Activated B cell treated with CpG ODN at 0.5 μM for 24 hours (primary cell): ENCODE data around the gene KLF11. TPM values are rescaled to one million over a fixed set of nuclear protein-coding genes. Genes with fewer than 3 reads are reported as not detected.

Experiments
- ATAC-seq: fragments of 200-7000 bp; cut with Tn5 transposase; one replicate; pipeline ENCODE4 v1.10.0; 2021; ENCODE audit warnings: low read depth, mild to moderate bottlenecking, moderate library complexity
- CTCF ChIA-PET: fragments of 350-600 bp; sonication (Branson Sonifier 250); formaldehyde crosslinking; loops from one replicate; lab custom pipeline; 2021; ENCODE audit warnings: antibody characterized with exemption; lab: Charles Lee
- POLR2A ChIA-PET: fragments of 350-600 bp; sonication (Branson Sonifier 250); formaldehyde crosslinking; loops from one replicate; lab custom pipeline; 2021; ENCODE audit warnings: antibody characterized with exemption; lab: Charles Lee
- DNase-seq: peaks from one replicate; pipeline ENCODE4 v3.0.0; 2022
- H3K27ac Mint-ChIP-seq: one replicate; pipeline ENCODE4 v1.8.0; 2020; ENCODE audit warnings: mixed read lengths
- H3K27me3 Mint-ChIP-seq: one replicate; pipeline ENCODE4 v1.8.0; 2021; ENCODE audit warnings: mixed read lengths
- H3K36me3 Mint-ChIP-seq: one replicate; pipeline ENCODE4 v1.8.0; 2021; ENCODE audit warnings: low read depth, mixed read lengths
- H3K4me1 Mint-ChIP-seq: one replicate; pipeline ENCODE4 v1.8.0; 2021; ENCODE audit warnings: mixed read lengths
- H3K4me3 Mint-ChIP-seq: one replicate; pipeline ENCODE4 v1.8.0; 2020; ENCODE audit warnings: mild to moderate bottlenecking, mixed read lengths
- H3K9me3 Mint-ChIP-seq: one replicate; pipeline ENCODE4 v1.8.0; 2020; ENCODE audit warnings: mixed read lengths
- intact Hi-C: fragments of 100-400 bp; cut with micrococcal nuclease; formaldehyde crosslinking; loops from one replicate; pipeline ENCODE4 v1.15.1; 2024
- total RNA-seq: library from RNA; stranded (reverse); gene quantifications from 2 replicates; pipeline ENCODE4 v1.2.3, GENCODE V29; 2022
- TF ChIP-seq, protein P1 (sequence below): fragments of 200-600 bp; IDR thresholded peaks from one replicate; pipeline ENCODE4 v1.8.0; 2022; ENCODE audit warnings: antibody characterized with exemption, mild to moderate bottlenecking

KLF11 gene
- total RNA-seq, 1 donor from 2014 or later: 10.2 TPM

DNA sequence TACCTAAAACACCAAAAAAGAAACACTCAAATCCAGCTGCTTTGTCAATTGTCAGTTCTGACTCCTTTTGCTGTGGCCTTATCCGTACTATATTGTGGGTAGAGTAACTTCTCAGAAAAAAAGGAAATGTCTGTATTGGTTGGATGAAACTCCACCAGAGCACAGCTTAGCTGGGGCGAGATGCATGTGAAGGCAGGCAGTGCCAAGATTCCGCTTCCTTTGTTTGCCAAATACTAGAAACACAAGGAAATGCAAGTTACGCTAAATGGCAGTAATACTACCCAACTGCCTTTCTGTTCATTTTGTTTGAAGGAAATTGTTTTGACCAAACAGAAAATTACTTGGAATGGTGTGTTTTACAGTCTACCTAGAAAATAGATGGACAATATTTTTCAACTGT, 10.0 kb downstream of the KLF11 start:
- POLR2A ChIA-PET: no interaction called here
- no peaks in the 10 kb centered on the region for H3K9me3 Mint-ChIP-seq
- peaks cover 57% of the 10 kb centered on the region for H3K36me3 Mint-ChIP-seq
- H3K27me3 Mint-ChIP-seq: peaks cover 3% of the 10 kb centered on the region
- CTCF ChIA-PET: interaction anchor here (1.8 to 11.1 kb wide), 2 partner anchors 19 to 70 kb away, joined by 5 to 208 read pairs; no protein-coding TSS in a partner anchor
- ATAC-seq: no peak
- TF ChIP-seq, protein P1, sequence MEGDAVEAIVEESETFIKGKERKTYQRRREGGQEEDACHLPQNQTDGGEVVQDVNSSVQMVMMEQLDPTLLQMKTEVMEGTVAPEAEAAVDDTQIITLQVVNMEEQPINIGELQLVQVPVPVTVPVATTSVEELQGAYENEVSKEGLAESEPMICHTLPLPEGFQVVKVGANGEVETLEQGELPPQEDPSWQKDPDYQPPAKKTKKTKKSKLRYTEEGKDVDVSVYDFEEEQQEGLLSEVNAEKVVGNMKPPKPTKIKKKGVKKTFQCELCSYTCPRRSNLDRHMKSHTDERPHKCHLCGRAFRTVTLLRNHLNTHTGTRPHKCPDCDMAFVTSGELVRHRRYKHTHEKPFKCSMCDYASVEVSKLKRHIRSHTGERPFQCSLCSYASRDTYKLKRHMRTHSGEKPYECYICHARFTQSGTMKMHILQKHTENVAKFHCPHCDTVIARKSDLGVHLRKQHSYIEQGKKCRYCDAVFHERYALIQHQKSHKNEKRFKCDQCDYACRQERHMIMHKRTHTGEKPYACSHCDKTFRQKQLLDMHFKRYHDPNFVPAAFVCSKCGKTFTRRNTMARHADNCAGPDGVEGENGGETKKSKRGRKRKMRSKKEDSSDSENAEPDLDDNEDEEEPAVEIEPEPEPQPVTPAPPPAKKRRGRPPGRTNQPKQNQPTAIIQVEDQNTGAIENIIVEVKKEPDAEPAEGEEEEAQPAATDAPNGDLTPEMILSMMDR: no peak
- no peak overlapping the region for H3K27ac Mint-ChIP-seq
- intact Hi-C loops: no loop called here
- DNase-seq: no peak
- no peak overlapping the region for H3K4me3 Mint-ChIP-seq
- peaks cover 7% of the 10 kb centered on the region for H3K4me1 Mint-ChIP-seq

DNA sequence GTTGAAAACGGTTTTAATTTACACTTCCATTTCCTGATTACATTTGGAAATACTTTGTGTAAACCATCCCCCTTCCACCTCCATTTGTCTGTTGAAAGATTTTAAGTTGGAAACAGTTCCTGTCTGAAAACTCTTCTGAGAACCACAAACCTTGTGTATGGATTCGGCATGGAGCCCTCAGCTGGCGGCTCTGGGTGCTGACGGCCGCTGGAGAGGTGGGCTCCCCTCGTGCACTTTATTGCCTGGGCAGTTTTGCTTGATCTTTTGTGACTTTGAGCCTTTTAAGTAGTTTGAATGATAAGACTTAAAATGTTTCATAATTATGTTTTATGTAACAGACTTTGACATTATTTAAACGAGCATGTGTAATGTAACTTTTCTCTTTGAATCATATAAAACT, 11.1 kb downstream of the KLF11 start:
- Mint-ChIP-seq H3K4me1 (peaks cover 4% of the 10 kb centered on the region), H3K9me3 (no peaks in the 10 kb centered on the region), H3K36me3 (peaks cover 50% of the 10 kb centered on the region), H3K27me3 (peaks cover 3% of the 10 kb centered on the region), H3K4me3 (no peak overlapping the region), H3K27ac (no peak overlapping the region)
- ChIA-PET CTCF (interaction anchor here (11.1 kb wide), 1 partner anchor 71 kb away, joined by 208 read pairs; no protein-coding TSS in a partner anchor), POLR2A (no interaction called here)
- intact Hi-C loops: no loop called here
- ATAC-seq: no peak
- TF ChIP-seq, protein P1: no peak
- no peak for DNase-seq

DNA sequence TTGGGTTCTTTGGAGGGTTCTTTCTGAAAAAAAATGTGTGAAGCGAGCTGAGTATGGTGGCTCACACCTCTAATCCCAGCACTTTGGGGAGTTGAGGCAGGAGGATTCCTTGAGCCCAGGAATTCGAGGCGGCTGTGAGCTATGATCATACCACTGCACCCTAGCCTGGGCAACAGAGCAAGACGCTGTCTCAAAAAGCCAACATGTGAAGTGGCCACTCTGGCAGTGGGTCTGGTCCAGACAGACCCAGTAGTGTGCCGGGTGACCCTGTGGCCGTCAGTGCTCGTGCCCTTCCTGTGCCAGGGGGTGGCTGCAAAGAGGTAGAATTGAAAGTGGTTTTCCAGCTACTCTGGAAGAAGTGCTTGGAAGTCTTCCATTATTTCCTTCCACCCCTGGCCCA, 11.6 kb downstream of the KLF11 start:
- TF ChIP-seq, protein P1: no peak
- no peaks in the 10 kb centered on the region for H3K9me3 Mint-ChIP-seq
- peaks cover 3% of the 10 kb centered on the region for H3K27me3 Mint-ChIP-seq
- peaks cover 44% of the 10 kb centered on the region for H3K36me3 Mint-ChIP-seq
- H3K4me3 Mint-ChIP-seq: no peak overlapping the region
- peaks cover 4% of the 10 kb centered on the region for H3K4me1 Mint-ChIP-seq
- POLR2A ChIA-PET: no interaction called here
- no peak overlapping the region for H3K27ac Mint-ChIP-seq
- DNase-seq (no peak), ATAC-seq (no peak)
- CTCF ChIA-PET: no interaction called here
- intact Hi-C loops: no loop called here

DNA sequence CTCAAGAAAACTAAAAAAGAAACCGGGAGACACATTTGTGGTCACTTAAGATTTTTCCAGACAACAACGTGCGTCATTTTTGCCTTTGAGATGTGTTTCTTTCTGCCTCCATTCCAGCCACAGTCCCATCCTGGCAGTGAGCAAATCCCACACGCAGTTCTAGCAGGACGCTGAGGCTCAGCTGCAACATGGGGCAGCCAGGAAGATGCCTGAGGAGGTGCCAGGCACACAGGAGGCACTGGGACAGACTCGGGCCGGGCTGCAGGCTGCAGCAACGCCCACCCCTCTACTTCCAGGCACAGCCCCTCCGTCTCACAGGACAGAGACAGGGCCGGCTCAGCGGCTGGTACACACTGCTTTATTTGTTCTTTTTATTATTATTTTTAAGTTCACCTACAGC, 13.1 kb downstream of the KLF11 start:
- no peaks in the 10 kb centered on the region for H3K9me3 Mint-ChIP-seq
- intact Hi-C loops: no loop called here
- TF ChIP-seq, protein P1: no peak
- peaks cover 3% of the 10 kb centered on the region for H3K27me3 Mint-ChIP-seq
- ChIA-PET CTCF (interaction anchor here (1.4 to 1.9 kb wide), 2 partner anchors 73 to 378 kb away, joined by 7 to 10 read pairs; no protein-coding TSS in a partner anchor), POLR2A (no interaction called here)
- DNase-seq (no peak), ATAC-seq (no peak)
- H3K36me3 Mint-ChIP-seq: peaks cover 39% of the 10 kb centered on the region
- H3K27ac Mint-ChIP-seq: no peak overlapping the region
- H3K4me1 Mint-ChIP-seq: peaks cover 4% of the 10 kb centered on the region
- no peak overlapping the region for H3K4me3 Mint-ChIP-seq

DNA sequence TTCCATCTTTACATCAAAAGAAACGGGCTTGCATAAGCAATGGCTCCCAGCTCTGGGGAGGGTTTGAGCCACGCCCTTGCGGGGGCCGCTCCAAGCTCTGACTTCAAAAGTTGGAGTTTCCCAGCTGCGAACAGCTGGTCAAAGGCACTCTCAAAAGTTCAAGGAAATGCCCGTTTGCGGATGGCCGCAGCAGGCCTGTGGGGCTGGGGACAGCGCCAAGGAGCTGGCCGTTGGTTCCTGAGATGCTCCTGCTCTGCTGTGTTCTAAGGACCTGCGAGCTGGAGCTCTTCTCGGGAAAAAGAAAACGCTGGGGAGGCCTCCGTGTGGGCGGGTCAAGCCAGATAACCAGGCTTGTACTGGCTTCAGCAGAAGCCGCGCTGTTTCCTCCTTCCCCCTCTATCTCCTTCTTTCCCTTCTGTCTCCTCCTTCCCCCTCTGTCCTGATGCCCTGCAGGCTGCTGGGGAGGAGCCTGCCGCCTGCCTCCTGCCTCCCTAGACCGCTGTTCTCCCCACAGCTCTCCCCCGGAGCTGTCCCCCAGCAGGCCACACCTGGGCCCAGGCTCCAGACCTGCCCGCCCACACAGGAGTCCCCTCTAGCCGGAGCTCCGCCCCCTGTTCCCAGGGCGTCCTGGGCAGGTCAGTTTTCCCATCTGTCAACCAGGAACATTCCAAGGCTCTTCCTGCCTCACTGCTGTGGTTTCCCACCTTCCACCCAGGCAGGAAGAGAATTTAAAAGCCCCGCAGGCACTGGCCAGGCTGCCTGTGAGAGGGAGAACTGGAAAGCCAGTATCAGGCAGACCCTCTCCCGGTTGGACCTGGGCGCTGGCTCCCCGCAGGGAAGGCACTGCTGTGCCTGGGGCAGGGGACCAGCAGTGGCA, 14.1 kb downstream of the KLF11 start:
- H3K4me3 Mint-ChIP-seq: no peak overlapping the region
- peaks cover 32% of the 10 kb centered on the region for H3K36me3 Mint-ChIP-seq
- H3K4me1 Mint-ChIP-seq: peaks cover 4% of the 10 kb centered on the region
- peaks cover 3% of the 10 kb centered on the region for H3K27me3 Mint-ChIP-seq
- no peak for ATAC-seq
- H3K9me3 Mint-ChIP-seq: no peaks in the 10 kb centered on the region
- ChIA-PET POLR2A (no interaction called here), CTCF (interaction anchor here (1.4 to 1.9 kb wide), 3 partner anchors 15 to 377 kb away, joined by 7 to 10 read pairs (median 7); no protein-coding TSS in a partner anchor)
- no peak overlapping the region for H3K27ac Mint-ChIP-seq
- TF ChIP-seq, protein P1: no peak
- intact Hi-C loops: no loop called here
- DNase-seq: no peak
